ENCODE data around the gene ASAP2. TPM values are rescaled to one million over a fixed set of nuclear protein-coding genes. Genes with fewer than 3 reads are reported as not detected.

ASAP2 gene
- polyA plus RNA-seq, 1 donor (not counting 4 experiments of a cell fraction or from before 2014, with no cell fraction given): 54.2 TPM

GRCh38 chr2:9300829-9301453, 94.3 kb downstream of the ASAP2 start:
- Histone ChIP-seq H3K4me3 (ENCODE audit: control insufficient read depth in 2 of 3, extremely low read depth in 1 of 3, insufficient read depth in 2 of 3, low read depth in 1 of 3, low read length in 3 of 3) (peak overlapping the region in 2 of 3 experiments; percentile 1 to 37), H3K27ac (ENCODE audit: control insufficient read depth, insufficient read depth, low read length) (peak overlapping the region; percentile 74), H3K9ac (ENCODE audit: control insufficient read depth, extremely low read depth, insufficient read depth, low read length) (peak overlapping the region; percentile 40), H3K27me3 (ENCODE audit: control insufficient read depth, extremely low read depth, insufficient read depth, low read length) (no peaks in the 10 kb centered on the region), H3K9me3 (ENCODE audit: control insufficient read depth, low read depth, low read length) (no peaks in the 10 kb centered on the region), H4K20me1 (ENCODE audit: control insufficient read depth, extremely low read depth, insufficient read depth, low read length) (peaks cover 3% of the 10 kb centered on the region), H2AFZ (ENCODE audit: control insufficient read depth, low read length) (no peak overlapping the region), H3K4me2 (ENCODE audit: control insufficient read depth, extremely low read depth, insufficient read depth, low read depth, low read length) (peak overlapping the region; percentile 72), H3K79me2 (ENCODE audit: control insufficient read depth, insufficient read depth, low read length) (peaks cover 53% of the 10 kb centered on the region), H3K4me1 (ENCODE audit: control insufficient read depth, extremely low read depth, insufficient read depth, low read length) (peaks cover 33% of the 10 kb centered on the region), H3K36me3 (ENCODE audit: control insufficient read depth in 2 of 2, extremely low read depth in 1 of 2, insufficient read depth in 2 of 2, low read length in 2 of 2) (peaks cover 12 to 17% of the 10 kb centered on the region in 2 experiments), H3K9me1 (ENCODE audit: control insufficient read depth, extremely low read depth, insufficient read depth, low read length) (peaks cover 2% of the 10 kb centered on the region)
- no peak for DNase-seq (ENCODE audit: low read depth, low spot score)
- TF ChIP-seq EZH2 (IDR thresholded peaks at IDR 0.05; ENCODE audit: low read length) (no peak), CTCF (optimal IDR thresholded peaks at IDR 0.05 in 1 of 3, IDR thresholded peaks at IDR 0.05 in 1 of 3, conservative IDR thresholded peaks at IDR 0.05 in 1 of 3; ENCODE audit: extremely low read depth in 1 of 3, insufficient read depth in 2 of 3, low read length in 3 of 3) (no peak)
- FAIRE-seq: no peak
- dilution Hi-C loops (cut with MboI; ENCODE audit: extremely low pct_ligation_motif_present, low sequenced_read_pairs): no loop called here

GRCh38 chr2:9302755-9303154, 96.1 kb downstream of the ASAP2 start:
- dilution Hi-C loops (cut with MboI; ENCODE audit: extremely low pct_ligation_motif_present, low sequenced_read_pairs): no loop called here
- Histone ChIP-seq H3K79me2 (ENCODE audit: control insufficient read depth, insufficient read depth, low read length) (peaks cover 55% of the 10 kb centered on the region), H3K4me3 (ENCODE audit: control insufficient read depth in 2 of 3, extremely low read depth in 1 of 3, insufficient read depth in 2 of 3, low read depth in 1 of 3, low read length in 3 of 3) (no peak overlapping the region), H4K20me1 (ENCODE audit: control insufficient read depth, extremely low read depth, insufficient read depth, low read length) (peaks cover 3% of the 10 kb centered on the region), H3K9me3 (ENCODE audit: control insufficient read depth, low read depth, low read length) (no peaks in the 10 kb centered on the region), H3K4me2 (ENCODE audit: control insufficient read depth, extremely low read depth, insufficient read depth, low read depth, low read length) (no peak overlapping the region), H3K4me1 (ENCODE audit: control insufficient read depth, extremely low read depth, insufficient read depth, low read length) (peaks cover 49% of the 10 kb centered on the region), H3K36me3 (ENCODE audit: control insufficient read depth in 2 of 2, extremely low read depth in 1 of 2, insufficient read depth in 2 of 2, low read length in 2 of 2) (peaks cover 9 to 25% of the 10 kb centered on the region in 2 experiments), H3K27me3 (ENCODE audit: control insufficient read depth, extremely low read depth, insufficient read depth, low read length) (no peaks in the 10 kb centered on the region), H2AFZ (ENCODE audit: control insufficient read depth, low read length) (no peak overlapping the region), H3K9ac (ENCODE audit: control insufficient read depth, extremely low read depth, insufficient read depth, low read length) (no peak overlapping the region), H3K9me1 (ENCODE audit: control insufficient read depth, extremely low read depth, insufficient read depth, low read length) (peaks cover 2% of the 10 kb centered on the region), H3K27ac (ENCODE audit: control insufficient read depth, insufficient read depth, low read length) (no peak overlapping the region)
- FAIRE-seq (peak; percentile 48), DNase-seq (ENCODE audit: low read depth, low spot score) (no peak)
- TF ChIP-seq CTCF (optimal IDR thresholded peaks at IDR 0.05 in 1 of 3, IDR thresholded peaks at IDR 0.05 in 1 of 3, conservative IDR thresholded peaks at IDR 0.05 in 1 of 3; ENCODE audit: extremely low read depth in 1 of 3, insufficient read depth in 2 of 3, low read length in 3 of 3) (no peak), EZH2 (IDR thresholded peaks at IDR 0.05; ENCODE audit: low read length) (no peak)
